ENCODE measurements around the gene FBXL20. TPM values are rescaled to one million over a fixed set of nuclear protein-coding genes. Genes with fewer than 3 reads are reported as not detected.

FBXL20 gene
- total RNA-seq, 1 experiment from 2014 or later = 17.2 TPM

DNA sequence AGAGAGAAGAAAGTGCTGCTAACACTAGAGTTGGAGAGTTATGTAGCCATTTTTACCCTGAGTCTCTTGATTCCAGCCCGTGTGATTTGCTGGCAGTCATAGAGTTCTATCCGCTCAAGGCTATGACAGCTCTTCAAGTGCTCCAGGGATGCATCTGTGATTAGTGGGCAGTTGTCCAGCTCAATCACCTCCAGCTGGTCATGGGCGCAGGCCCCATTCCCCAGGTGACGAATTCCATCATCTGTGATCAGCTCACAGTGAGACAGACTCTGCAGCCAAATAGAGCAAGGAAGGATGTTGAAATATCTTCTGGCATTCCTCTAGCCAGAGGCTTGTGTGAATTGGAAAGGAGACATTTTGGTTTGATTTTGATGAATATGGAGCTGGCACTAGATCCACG is 137.3 kb downstream of the FBXL20 start:
- Histone ChIP-seq H3K9ac (ENCODE audit: low read length) (no peak overlapping the region), H3K4me1 (ENCODE audit: control insufficient read depth in 1 of 2, insufficient read depth in 2 of 2, low read length in 2 of 2) (no peaks in the 10 kb centered on the region), H3K9me2 (ENCODE audit: insufficient read depth) (no peaks in the 10 kb centered on the region), H4K20me1 (ENCODE audit: insufficient read depth) (no peaks in the 10 kb centered on the region), H2AFZ (ENCODE audit: low read depth, low read length, poor library complexity, severe bottlenecking) (no peak overlapping the region), H3K4me2 (ENCODE audit: low read length) (no peak overlapping the region), H3K9me3 (ENCODE audit: control insufficient read depth in 1 of 2, insufficient read depth in 1 of 2, low read depth in 1 of 2, low read length in 2 of 2) (no peaks in the 10 kb centered on the region), H3K79me2 (ENCODE audit: insufficient read depth, low read length) (no peaks in the 10 kb centered on the region), H3K27me3 (ENCODE audit: insufficient read depth, low read length) (no peaks in the 10 kb centered on the region), H3K27ac (ENCODE audit: low read depth, low read length) (no peak overlapping the region), H3K4me3 (replicated peaks in 1 of 2; ENCODE audit: low read depth in 1 of 2, low read length in 2 of 2) (no peak overlapping the region), H3K36me3 (ENCODE audit: control insufficient read depth in 1 of 2, insufficient read depth in 2 of 2, low read length in 2 of 2) (no peaks in the 10 kb centered on the region; a peak in 1 of 4 replicates)
- no TSS peak for BruUV-seq (replicated peaks)
- no peak for DNase-seq (ENCODE audit: low read depth, low spot score)
- POLR2A ChIA-PET = interaction anchor here (0.6 kb wide), 1 partner anchor 45 kb away, joined by 4 read pairs; no protein-coding TSS in a partner anchor
- no peak for ATAC-seq
- TF ChIP-seq ELF1 (IDR thresholded peaks at IDR 0.05; ENCODE audit: borderline replicate concordance, low read depth) = no peak
- no peak for TF ChIP-seq CEBPB (IDR thresholded peaks at IDR 0.05; ENCODE audit: low read depth)
- TF ChIP-seq, protein P1, sequence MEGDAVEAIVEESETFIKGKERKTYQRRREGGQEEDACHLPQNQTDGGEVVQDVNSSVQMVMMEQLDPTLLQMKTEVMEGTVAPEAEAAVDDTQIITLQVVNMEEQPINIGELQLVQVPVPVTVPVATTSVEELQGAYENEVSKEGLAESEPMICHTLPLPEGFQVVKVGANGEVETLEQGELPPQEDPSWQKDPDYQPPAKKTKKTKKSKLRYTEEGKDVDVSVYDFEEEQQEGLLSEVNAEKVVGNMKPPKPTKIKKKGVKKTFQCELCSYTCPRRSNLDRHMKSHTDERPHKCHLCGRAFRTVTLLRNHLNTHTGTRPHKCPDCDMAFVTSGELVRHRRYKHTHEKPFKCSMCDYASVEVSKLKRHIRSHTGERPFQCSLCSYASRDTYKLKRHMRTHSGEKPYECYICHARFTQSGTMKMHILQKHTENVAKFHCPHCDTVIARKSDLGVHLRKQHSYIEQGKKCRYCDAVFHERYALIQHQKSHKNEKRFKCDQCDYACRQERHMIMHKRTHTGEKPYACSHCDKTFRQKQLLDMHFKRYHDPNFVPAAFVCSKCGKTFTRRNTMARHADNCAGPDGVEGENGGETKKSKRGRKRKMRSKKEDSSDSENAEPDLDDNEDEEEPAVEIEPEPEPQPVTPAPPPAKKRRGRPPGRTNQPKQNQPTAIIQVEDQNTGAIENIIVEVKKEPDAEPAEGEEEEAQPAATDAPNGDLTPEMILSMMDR (IDR thresholded peaks at IDR 0.05 in 2 of 3, conservative IDR thresholded peaks at IDR 0.05 in 1 of 3; ENCODE audit: borderline replicate concordance in 1 of 3, insufficient read depth in 1 of 3, low read depth in 2 of 3, low read length in 2 of 3) = no peak
- TF ChIP-seq, protein P2, sequence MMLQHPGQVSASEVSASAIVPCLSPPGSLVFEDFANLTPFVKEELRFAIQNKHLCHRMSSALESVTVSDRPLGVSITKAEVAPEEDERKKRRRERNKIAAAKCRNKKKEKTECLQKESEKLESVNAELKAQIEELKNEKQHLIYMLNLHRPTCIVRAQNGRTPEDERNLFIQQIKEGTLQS (IDR thresholded peaks at IDR 0.05) = no peak
- no peak for TF ChIP-seq SIN3A (IDR thresholded peaks at IDR 0.05; ENCODE audit: low read depth)
- no peak for TF ChIP-seq ZFX (IDR thresholded peaks at IDR 0.05)
- TF ChIP-seq CBX3 (IDR thresholded peaks at IDR 0.05; ENCODE audit: low read depth) = no peak
- TF ChIP-seq SP1 (IDR thresholded peaks at IDR 0.05; ENCODE audit: low read depth) = no peak
- no peak for TF ChIP-seq TCF7L2 (IDR thresholded peaks at IDR 0.05; ENCODE audit: borderline replicate concordance, extremely low read depth, insufficient read depth, insufficient read length)
- TF ChIP-seq YY1 (IDR thresholded peaks at IDR 0.05; ENCODE audit: extremely low read depth, insufficient replicate concordance, low read depth, low read length) = no peak
- no peak for TF ChIP-seq FOSL1 (IDR thresholded peaks at IDR 0.05; ENCODE audit: low read depth)
- TF ChIP-seq ZNF274 (IDR thresholded peaks at IDR 0.05; ENCODE audit: low read depth, low read length) = no peak
- intact Hi-C loops (cut with micrococcal nuclease) = no loop called here
- CTCF ChIA-PET = no interaction called here
- RAD21 ChIA-PET (ENCODE audit: low non-redundant PET in 1 of 2, low total read pairs in 2 of 2, uncharacterized antibody in 2 of 2, unreplicated experiment in 2 of 2) = no interaction called here

Data from HCT116 (cell line).